Measurements from ENCODE around the gene TRIM66. TPM values are rescaled to one million over a fixed set of nuclear protein-coding genes. Genes with fewer than 3 reads are reported as not detected.

The TRIM66 gene
- total and polyA plus RNA-seq, 3 donors from 2014 or later: 37.4 to 49.6 (median 49.2) TPM

GRCh38 chr11:8690374-8691342 lies 8.2 kb upstream of the TRIM66 start:
- Histone ChIP-seq H3K36me3 (ENCODE audit: low read depth, missing control alignments) (no peaks in the 10 kb centered on the region), H3K4me1 (peaks cover 7% of the 10 kb centered on the region), H3K9me3 (no peaks in the 10 kb centered on the region), H3K27ac (no peak overlapping the region), H3K27me3 (no peaks in the 10 kb centered on the region), H3K4me3 (no peak overlapping the region)
- no peak for DNase-seq
- TF ChIP-seq, protein P1, sequence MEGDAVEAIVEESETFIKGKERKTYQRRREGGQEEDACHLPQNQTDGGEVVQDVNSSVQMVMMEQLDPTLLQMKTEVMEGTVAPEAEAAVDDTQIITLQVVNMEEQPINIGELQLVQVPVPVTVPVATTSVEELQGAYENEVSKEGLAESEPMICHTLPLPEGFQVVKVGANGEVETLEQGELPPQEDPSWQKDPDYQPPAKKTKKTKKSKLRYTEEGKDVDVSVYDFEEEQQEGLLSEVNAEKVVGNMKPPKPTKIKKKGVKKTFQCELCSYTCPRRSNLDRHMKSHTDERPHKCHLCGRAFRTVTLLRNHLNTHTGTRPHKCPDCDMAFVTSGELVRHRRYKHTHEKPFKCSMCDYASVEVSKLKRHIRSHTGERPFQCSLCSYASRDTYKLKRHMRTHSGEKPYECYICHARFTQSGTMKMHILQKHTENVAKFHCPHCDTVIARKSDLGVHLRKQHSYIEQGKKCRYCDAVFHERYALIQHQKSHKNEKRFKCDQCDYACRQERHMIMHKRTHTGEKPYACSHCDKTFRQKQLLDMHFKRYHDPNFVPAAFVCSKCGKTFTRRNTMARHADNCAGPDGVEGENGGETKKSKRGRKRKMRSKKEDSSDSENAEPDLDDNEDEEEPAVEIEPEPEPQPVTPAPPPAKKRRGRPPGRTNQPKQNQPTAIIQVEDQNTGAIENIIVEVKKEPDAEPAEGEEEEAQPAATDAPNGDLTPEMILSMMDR (IDR thresholded peaks at IDR 0.05): no peak
- TF ChIP-seq POLR2A (IDR thresholded peaks at IDR 0.05): no peak
- WGBS, 2 donors: 81 to 82% methylated on average over 4 of the region's 4 CpGs
- intact Hi-C loops (cut with DNase I; ENCODE audit: low total_unique reads): no loop called here

DNA sequence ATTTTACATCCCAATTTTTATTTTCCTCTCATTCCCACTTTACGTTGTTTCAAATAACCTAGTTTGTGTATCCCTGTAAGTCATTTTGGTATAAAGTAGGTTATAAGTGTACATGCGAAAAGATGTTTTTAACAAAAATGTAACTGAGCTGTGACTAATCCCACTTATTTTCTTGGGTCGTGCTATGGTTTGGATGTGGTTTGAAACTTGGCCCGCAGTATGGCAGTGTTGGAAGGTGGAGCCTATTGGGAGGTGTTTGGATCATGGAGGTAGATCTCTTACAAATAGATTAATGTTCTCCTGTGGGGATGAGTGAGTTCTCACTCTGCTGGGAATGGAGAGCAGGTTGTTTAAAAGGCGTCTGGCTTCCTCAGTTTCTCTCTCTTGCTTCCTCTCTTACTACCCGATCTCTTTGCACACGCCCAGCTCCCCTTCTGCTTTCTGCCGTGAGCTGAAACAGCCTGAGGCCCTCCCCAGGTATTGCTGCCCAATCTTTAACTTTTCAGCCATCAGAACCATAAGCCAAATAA lies 7.3 kb upstream of the TRIM66 start:
- no peak for DNase-seq
- TF ChIP-seq, protein P1 (IDR thresholded peaks at IDR 0.05): no peak
- TF ChIP-seq POLR2A (IDR thresholded peaks at IDR 0.05): no peak
- whole genome bisulfite sequencing, 2 donors: 61 to 66% methylated on average over 8 of the region's 8 CpGs
- H3K4me3 ChIP-seq: no peak overlapping the region
- intact Hi-C loops (cut with DNase I; ENCODE audit: low total_unique reads): loop anchor here (10.0 kb wide), 1 partner anchor 275 kb away; the partner anchor contains the start of gene TMEM9B
- peaks cover 7% of the 10 kb centered on the region for H3K4me1 ChIP-seq
- H3K27ac ChIP-seq: no peak overlapping the region
- no peaks in the 10 kb centered on the region for H3K9me3 ChIP-seq
- no peaks in the 10 kb centered on the region for H3K27me3 ChIP-seq
- no peaks in the 10 kb centered on the region for H3K36me3 ChIP-seq (ENCODE audit: low read depth, missing control alignments)

- intact Hi-C loops (cut with DNase I; ENCODE audit: low total_unique reads): loop anchor here (10.0 kb wide), 1 partner anchor 276 kb away; the partner anchor contains the start of gene TMEM9B
- WGBS, 2 donors: 2 to 3% methylated on average over 33 to 39 of the region's 56 CpGs
- Histone ChIP-seq H3K36me3 (ENCODE audit: low read depth, missing control alignments) (no peaks in the 10 kb centered on the region), H3K9me3 (no peaks in the 10 kb centered on the region), H3K27ac (peak overlapping the region; percentile 66 to 78), H3K4me1 (peaks cover 13% of the 10 kb centered on the region), H3K27me3 (no peaks in the 10 kb centered on the region), H3K4me3 (peak overlapping the region; percentile 52 to 66)
- TF ChIP-seq, protein P1 (IDR thresholded peaks at IDR 0.05): peak in 1 of 3 experiments; percentile 38
- no peak for TF ChIP-seq POLR2A (IDR thresholded peaks at IDR 0.05)
- peak; percentile 95 for DNase-seq
Measured at GRCh38 chr11:8688414-8689362, 6.2 kb upstream of the TRIM66 start.

GRCh38 chr11:8686325-8686724 lies 3.9 kb upstream of the TRIM66 start:
- TF ChIP-seq, protein P1 (IDR thresholded peaks at IDR 0.05): no peak
- no peak for TF ChIP-seq POLR2A (IDR thresholded peaks at IDR 0.05)
- no peak overlapping the region for H3K27ac ChIP-seq
- no peak overlapping the region for H3K4me3 ChIP-seq
- WGBS, 2 donors: 82 to 87% methylated on average over 7 of the region's 7 CpGs
- peaks cover 15% of the 10 kb centered on the region for H3K4me1 ChIP-seq
- intact Hi-C loops (cut with DNase I; ENCODE audit: low total_unique reads): loop anchor here (10.0 kb wide), 1 partner anchor 278 kb away; the partner anchor contains the start of gene TMEM9B
- no peaks in the 10 kb centered on the region for H3K36me3 ChIP-seq (ENCODE audit: low read depth, missing control alignments)
- H3K27me3 ChIP-seq: no peaks in the 10 kb centered on the region
- no peaks in the 10 kb centered on the region for H3K9me3 ChIP-seq
- DNase-seq: no peak
